ENCODE measurements around the gene S100P.

The S100P gene

DNA sequence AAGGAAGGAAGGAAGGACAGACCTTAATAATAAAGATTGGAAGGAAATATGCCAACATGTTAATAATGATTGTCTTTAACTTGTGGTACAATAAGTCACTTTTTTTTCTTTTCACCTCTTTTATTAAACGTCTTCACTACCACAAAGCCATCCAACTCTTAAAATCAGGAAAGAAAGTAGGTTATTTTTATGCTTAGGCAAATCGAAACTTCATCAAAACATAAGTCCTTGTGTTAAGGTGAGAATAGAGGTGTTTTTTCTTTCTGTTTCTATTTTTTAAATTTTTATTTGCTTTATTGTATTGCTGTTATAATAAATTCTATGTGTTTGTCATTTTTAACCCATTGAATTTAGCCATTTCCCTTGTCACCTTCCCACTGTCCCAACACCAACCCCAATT, 48.8 kb downstream of the S100P start:
- TF ChIP-seq EGR1 (IDR thresholded peaks at IDR 0.05): no peak
- TF ChIP-seq, protein P1, sequence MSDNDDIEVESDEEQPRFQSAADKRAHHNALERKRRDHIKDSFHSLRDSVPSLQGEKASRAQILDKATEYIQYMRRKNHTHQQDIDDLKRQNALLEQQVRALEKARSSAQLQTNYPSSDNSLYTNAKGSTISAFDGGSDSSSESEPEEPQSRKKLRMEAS (IDR thresholded peaks at IDR 0.05): no peak
- TF ChIP-seq, protein P2, sequence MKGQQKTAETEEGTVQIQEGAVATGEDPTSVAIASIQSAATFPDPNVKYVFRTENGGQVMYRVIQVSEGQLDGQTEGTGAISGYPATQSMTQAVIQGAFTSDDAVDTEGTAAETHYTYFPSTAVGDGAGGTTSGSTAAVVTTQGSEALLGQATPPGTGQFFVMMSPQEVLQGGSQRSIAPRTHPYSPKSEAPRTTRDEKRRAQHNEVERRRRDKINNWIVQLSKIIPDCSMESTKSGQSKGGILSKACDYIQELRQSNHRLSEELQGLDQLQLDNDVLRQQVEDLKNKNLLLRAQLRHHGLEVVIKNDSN (IDR thresholded peaks at IDR 0.05): no peak
- TF ChIP-seq FOXM1 (IDR thresholded peaks at IDR 0.05; ENCODE audit: borderline replicate concordance, low read depth): no peak
- TF ChIP-seq EP300 (IDR thresholded peaks at IDR 0.05; ENCODE audit: borderline replicate concordance): no peak
- TF ChIP-seq NFIC (IDR thresholded peaks at IDR 0.05): no peak
- TF ChIP-seq TEAD4 (IDR thresholded peaks at IDR 0.05): no peak
- TF ChIP-seq TCF12 (IDR thresholded peaks at IDR 0.05; ENCODE audit: low read depth): no peak
- no peak for TF ChIP-seq ZBTB7A (IDR thresholded peaks at IDR 0.05; ENCODE audit: low read depth)
- TF ChIP-seq RAD21 (IDR thresholded peaks at IDR 0.05; ENCODE audit: low read depth): no peak

DNA sequence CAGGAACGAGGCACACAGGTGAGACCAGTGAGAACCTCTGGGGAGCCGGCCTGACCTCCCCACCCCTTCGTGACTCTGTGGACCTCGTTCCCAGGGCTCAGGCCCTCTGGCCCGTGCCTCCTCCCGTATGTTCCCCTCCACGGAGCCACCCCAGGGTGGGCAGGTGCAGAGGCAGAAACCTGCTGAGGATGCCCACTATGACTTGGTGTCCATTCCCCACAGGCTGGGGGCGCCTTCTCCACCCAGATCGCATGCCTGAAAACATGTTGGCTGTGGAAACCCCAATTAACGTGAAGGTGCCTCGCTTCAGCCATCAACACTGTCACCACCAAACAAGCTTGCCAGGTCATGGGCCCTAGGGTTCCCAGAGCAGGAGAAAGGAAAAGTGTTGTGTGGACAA, 49.3 kb downstream of the S100P start:
- no peak for TF ChIP-seq ZBTB7A (IDR thresholded peaks at IDR 0.05; ENCODE audit: low read depth)
- TF ChIP-seq CREB1 (IDR thresholded peaks at IDR 0.05; ENCODE audit: low read depth): no peak
- no peak for TF ChIP-seq EGR1 (IDR thresholded peaks at IDR 0.05)
- TF ChIP-seq YY1 (IDR thresholded peaks at IDR 0.05; ENCODE audit: low read depth): no peak
- TF ChIP-seq FOXM1 (IDR thresholded peaks at IDR 0.05; ENCODE audit: borderline replicate concordance, low read depth): no peak
- no peak for TF ChIP-seq TEAD4 (IDR thresholded peaks at IDR 0.05)
- TF ChIP-seq, protein P3, sequence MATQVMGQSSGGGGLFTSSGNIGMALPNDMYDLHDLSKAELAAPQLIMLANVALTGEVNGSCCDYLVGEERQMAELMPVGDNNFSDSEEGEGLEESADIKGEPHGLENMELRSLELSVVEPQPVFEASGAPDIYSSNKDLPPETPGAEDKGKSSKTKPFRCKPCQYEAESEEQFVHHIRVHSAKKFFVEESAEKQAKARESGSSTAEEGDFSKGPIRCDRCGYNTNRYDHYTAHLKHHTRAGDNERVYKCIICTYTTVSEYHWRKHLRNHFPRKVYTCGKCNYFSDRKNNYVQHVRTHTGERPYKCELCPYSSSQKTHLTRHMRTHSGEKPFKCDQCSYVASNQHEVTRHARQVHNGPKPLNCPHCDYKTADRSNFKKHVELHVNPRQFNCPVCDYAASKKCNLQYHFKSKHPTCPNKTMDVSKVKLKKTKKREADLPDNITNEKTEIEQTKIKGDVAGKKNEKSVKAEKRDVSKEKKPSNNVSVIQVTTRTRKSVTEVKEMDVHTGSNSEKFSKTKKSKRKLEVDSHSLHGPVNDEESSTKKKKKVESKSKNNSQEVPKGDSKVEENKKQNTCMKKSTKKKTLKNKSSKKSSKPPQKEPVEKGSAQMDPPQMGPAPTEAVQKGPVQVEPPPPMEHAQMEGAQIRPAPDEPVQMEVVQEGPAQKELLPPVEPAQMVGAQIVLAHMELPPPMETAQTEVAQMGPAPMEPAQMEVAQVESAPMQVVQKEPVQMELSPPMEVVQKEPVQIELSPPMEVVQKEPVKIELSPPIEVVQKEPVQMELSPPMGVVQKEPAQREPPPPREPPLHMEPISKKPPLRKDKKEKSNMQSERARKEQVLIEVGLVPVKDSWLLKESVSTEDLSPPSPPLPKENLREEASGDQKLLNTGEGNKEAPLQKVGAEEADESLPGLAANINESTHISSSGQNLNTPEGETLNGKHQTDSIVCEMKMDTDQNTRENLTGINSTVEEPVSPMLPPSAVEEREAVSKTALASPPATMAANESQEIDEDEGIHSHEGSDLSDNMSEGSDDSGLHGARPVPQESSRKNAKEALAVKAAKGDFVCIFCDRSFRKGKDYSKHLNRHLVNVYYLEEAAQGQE (IDR thresholded peaks at IDR 0.05; ENCODE audit: low read depth): no peak
- no peak for TF ChIP-seq NFIC (IDR thresholded peaks at IDR 0.05)
- TF ChIP-seq, protein P1 (IDR thresholded peaks at IDR 0.05): no peak
- no peak for TF ChIP-seq TCF12 (IDR thresholded peaks at IDR 0.05; ENCODE audit: low read depth)
- no peak for TF ChIP-seq RAD21 (IDR thresholded peaks at IDR 0.05; ENCODE audit: low read depth)
- TF ChIP-seq CEBPB (IDR thresholded peaks at IDR 0.05): no peak
- no peak for TF ChIP-seq EP300 (IDR thresholded peaks at IDR 0.05; ENCODE audit: borderline replicate concordance)

All from Ishikawa (cell line).